ENCODE results near the gene OPCML.

The OPCML gene

GRCh38 chr11:132780046-132780445, 752.3 kb downstream of the OPCML start:
- no peak for ATAC-seq
- TF ChIP-seq SNAI2 (CRISPR knock-in tag; IDR thresholded peaks at IDR 0.05) (no peak), ZNF565 (CRISPR knock-in tag; conservative IDR thresholded peaks at IDR 0.05; ENCODE audit: low read depth) (no peak), GLIS3 (CRISPR knock-in tag; IDR thresholded peaks at IDR 0.05) (no peak), ESRRG (CRISPR knock-in tag; IDR thresholded peaks at IDR 0.05) (no peak)

- TF ChIP-seq SNAI2 (CRISPR knock-in tag; IDR thresholded peaks at IDR 0.05) (no peak), CSDC2 (CRISPR knock-in tag; IDR thresholded peaks at IDR 0.05) (no peak), OSR1 (CRISPR knock-in tag; IDR thresholded peaks at IDR 0.05) (no peak), PATZ1 (CRISPR knock-in tag; IDR thresholded peaks at IDR 0.05; ENCODE audit: borderline replicate concordance) (no peak), ZNF565 (CRISPR knock-in tag; conservative IDR thresholded peaks at IDR 0.05; ENCODE audit: low read depth) (no peak), BACH2 (CRISPR knock-in tag; IDR thresholded peaks at IDR 0.05; ENCODE audit: borderline replicate concordance) (no peak), ESRRG (CRISPR knock-in tag; IDR thresholded peaks at IDR 0.05) (no peak), ZNF8 (CRISPR knock-in tag; IDR thresholded peaks at IDR 0.05) (no peak), GLIS3 (CRISPR knock-in tag; IDR thresholded peaks at IDR 0.05) (no peak), POU6F1 (CRISPR knock-in tag; IDR thresholded peaks at IDR 0.05; ENCODE audit: borderline replicate concordance, low read depth) (no peak), ZFP30 (CRISPR knock-in tag; IDR thresholded peaks at IDR 0.05) (no peak), ZFP3 (CRISPR knock-in tag; IDR thresholded peaks at IDR 0.05) (no peak), PPARA (CRISPR knock-in tag; IDR thresholded peaks at IDR 0.05; ENCODE audit: borderline replicate concordance) (no peak), RARB (CRISPR knock-in tag; IDR thresholded peaks at IDR 0.05) (no peak), ZNF70 (CRISPR knock-in tag; IDR thresholded peaks at IDR 0.05) (no peak), TCF4 (CRISPR knock-in tag; IDR thresholded peaks at IDR 0.05; ENCODE audit: borderline replicate concordance) (no peak), TOX (CRISPR knock-in tag; IDR thresholded peaks at IDR 0.05; ENCODE audit: borderline replicate concordance) (no peak), CSRNP3 (CRISPR knock-in tag; IDR thresholded peaks at IDR 0.05) (no peak)
- no peak for ATAC-seq
Measured at GRCh38 chr11:132779497-132779896, 752.8 kb downstream of the OPCML start.

GRCh38 chr11:132777067-132777975, 755.0 kb downstream of the OPCML start:
- TF ChIP-seq ZNF565 (CRISPR knock-in tag; conservative IDR thresholded peaks at IDR 0.05; ENCODE audit: low read depth), result no peak
- TF ChIP-seq GLIS3 (CRISPR knock-in tag; IDR thresholded peaks at IDR 0.05), result no peak
- TF ChIP-seq ZNF70 (CRISPR knock-in tag; IDR thresholded peaks at IDR 0.05), result no peak
- TF ChIP-seq ZC3H10 (CRISPR knock-in tag; IDR thresholded peaks at IDR 0.05), result no peak
- no peak for TF ChIP-seq RARB (CRISPR knock-in tag; IDR thresholded peaks at IDR 0.05)
- TF ChIP-seq PPARA (CRISPR knock-in tag; IDR thresholded peaks at IDR 0.05; ENCODE audit: borderline replicate concordance), result no peak
- TF ChIP-seq ZNF8 (CRISPR knock-in tag; IDR thresholded peaks at IDR 0.05), result no peak
- TF ChIP-seq SNAI2 (CRISPR knock-in tag; IDR thresholded peaks at IDR 0.05), result no peak
- no peak for TF ChIP-seq POU6F1 (CRISPR knock-in tag; IDR thresholded peaks at IDR 0.05; ENCODE audit: borderline replicate concordance, low read depth)
- no peak for TF ChIP-seq ZFP30 (CRISPR knock-in tag; IDR thresholded peaks at IDR 0.05)
- no peak for TF ChIP-seq ESRRG (CRISPR knock-in tag; IDR thresholded peaks at IDR 0.05)
- no peak for TF ChIP-seq TOX (CRISPR knock-in tag; IDR thresholded peaks at IDR 0.05; ENCODE audit: borderline replicate concordance)
- TF ChIP-seq CSDC2 (CRISPR knock-in tag; IDR thresholded peaks at IDR 0.05), result no peak
- TF ChIP-seq ISL1 (CRISPR knock-in tag; IDR thresholded peaks at IDR 0.05), result no peak
- no peak for ATAC-seq

GRCh38 chr11:132773751-132774150, 758.5 kb downstream of the OPCML start:
- no peak for ATAC-seq
- TF ChIP-seq TSHZ2 (CRISPR knock-in tag; IDR thresholded peaks at IDR 0.05) (no peak), ESRRG (CRISPR knock-in tag; IDR thresholded peaks at IDR 0.05) (no peak), ZNF70 (CRISPR knock-in tag; IDR thresholded peaks at IDR 0.05) (no peak), ZNF565 (CRISPR knock-in tag; conservative IDR thresholded peaks at IDR 0.05; ENCODE audit: low read depth) (no peak), GLIS3 (CRISPR knock-in tag; IDR thresholded peaks at IDR 0.05) (no peak), SNAI2 (CRISPR knock-in tag; IDR thresholded peaks at IDR 0.05) (no peak), ISL1 (CRISPR knock-in tag; IDR thresholded peaks at IDR 0.05) (no peak), BACH2 (CRISPR knock-in tag; IDR thresholded peaks at IDR 0.05; ENCODE audit: borderline replicate concordance) (no peak), ZC3H10 (CRISPR knock-in tag; IDR thresholded peaks at IDR 0.05) (no peak), TCF4 (CRISPR knock-in tag; IDR thresholded peaks at IDR 0.05; ENCODE audit: borderline replicate concordance) (no peak), OSR1 (CRISPR knock-in tag; IDR thresholded peaks at IDR 0.05) (no peak), TOX (CRISPR knock-in tag; IDR thresholded peaks at IDR 0.05; ENCODE audit: borderline replicate concordance) (no peak), CSDC2 (CRISPR knock-in tag; IDR thresholded peaks at IDR 0.05) (no peak), POU6F1 (CRISPR knock-in tag; IDR thresholded peaks at IDR 0.05; ENCODE audit: borderline replicate concordance, low read depth) (no peak)

All from SK-N-SH treated with all-trans-retinoic acid at 6 μM for 48 hours (cell line).